ENCODE results near the gene APBB2. TPM values are rescaled to one million over a fixed set of nuclear protein-coding genes. Genes with fewer than 3 reads are reported as not detected.
A peak's percentile ranks its signal among the peaks of the same experiment; 100 is the strongest.

APBB2 gene
- total and polyA plus RNA-seq, 4 donors = 4.8 to 31.5 (median 11.2) TPM

GRCh38 chr4:40946652-40947051 is 267.7 kb downstream of the APBB2 start (continued):
- TF ChIP-seq REST (IDR thresholded peaks at IDR 0.05) = no peak
- TF ChIP-seq RXRA (IDR thresholded peaks at IDR 0.05) = no peak
- no peak for TF ChIP-seq SP1 (IDR thresholded peaks at IDR 0.05)
- no peak for TF ChIP-seq CTCF (IDR thresholded peaks at IDR 0.05; ENCODE audit: low read depth, low read length, missing input control)
- TF ChIP-seq GABPA (IDR thresholded peaks at IDR 0.05 in 1 of 2, conservative IDR thresholded peaks at IDR 0.05 in 1 of 2) = no peak

GRCh38 chr4:40940756-40941155 is 273.6 kb downstream of the APBB2 start:
- Histone ChIP-seq H3K9ac (ENCODE audit: low read depth in 1 of 2, low read length in 2 of 2) (no peak overlapping the region), H3K9me3 (ENCODE audit: control insufficient read depth in 4 of 4, low read length in 3 of 4) (no peaks in the 10 kb centered on the region), H3K27me3 (ENCODE audit: control insufficient read depth in 4 of 4, insufficient read depth in 4 of 4, low read length in 3 of 4) (no peaks in the 10 kb centered on the region), H3K4me3 (ENCODE audit: low read depth in 1 of 3, low read length in 3 of 3) (no peak overlapping the region), H3K27ac (ENCODE audit: low read depth in 1 of 2, low read length in 2 of 2) (no peak overlapping the region), H3K36me3 (ENCODE audit: control insufficient read depth in 4 of 4, insufficient read depth in 3 of 4, low read depth in 1 of 4, low read length in 3 of 4) (peaks cover 0 to 2% (median 0%) of the 10 kb centered on the region in 4 donors), H3K4me1 (ENCODE audit: control insufficient read depth in 4 of 4, insufficient read depth in 4 of 4, low read length in 3 of 4) (peaks cover 1 to 10% (median 6%) of the 10 kb centered on the region in 4 donors)
- 82% methylated on average over 5 of the region's 5 CpGs for WGBS
- DNase-seq (ENCODE audit: low spot score) = no peak
- peak in 1 of 2 donors; percentile 27 for TF ChIP-seq HNF4A (conservative IDR thresholded peaks at IDR 0.05)
- no peak for TF ChIP-seq ATF3 (IDR thresholded peaks at IDR 0.05)

GRCh38 chr4:40940317-40940741 is 274.0 kb downstream of the APBB2 start:
- Histone ChIP-seq H3K36me3 (ENCODE audit: control insufficient read depth in 4 of 4, insufficient read depth in 3 of 4, low read depth in 1 of 4, low read length in 3 of 4) (peaks cover 0 to 2% (median 0%) of the 10 kb centered on the region in 4 donors), H3K9ac (ENCODE audit: low read depth in 1 of 2, low read length in 2 of 2) (no peak overlapping the region), H3K4me1 (ENCODE audit: control insufficient read depth in 4 of 4, insufficient read depth in 4 of 4, low read length in 3 of 4) (peaks cover 1 to 10% (median 6%) of the 10 kb centered on the region in 4 donors), H3K27ac (ENCODE audit: low read depth in 1 of 2, low read length in 2 of 2) (no peak overlapping the region), H3K9me3 (ENCODE audit: control insufficient read depth in 4 of 4, low read length in 3 of 4) (no peaks in the 10 kb centered on the region), H3K27me3 (ENCODE audit: control insufficient read depth in 4 of 4, insufficient read depth in 4 of 4, low read length in 3 of 4) (no peaks in the 10 kb centered on the region), H3K4me3 (ENCODE audit: low read depth in 1 of 3, low read length in 3 of 3) (no peak overlapping the region)
- no peak for DNase-seq (ENCODE audit: low spot score)
- WGBS = 86% methylated on average over 9 of the region's 9 CpGs
- no peak for TF ChIP-seq TAF1 (conservative IDR thresholded peaks at IDR 0.05)
- TF ChIP-seq GABPA (IDR thresholded peaks at IDR 0.05 in 1 of 2, conservative IDR thresholded peaks at IDR 0.05 in 1 of 2) = no peak
- TF ChIP-seq HNF4A (conservative IDR thresholded peaks at IDR 0.05) = no peak
- no peak for TF ChIP-seq NR2F2 (IDR thresholded peaks at IDR 0.05)
- TF ChIP-seq SP1 (IDR thresholded peaks at IDR 0.05) = no peak
- TF ChIP-seq FOXA1 (IDR thresholded peaks at IDR 0.05) = no peak
- no peak for TF ChIP-seq ATF3 (IDR thresholded peaks at IDR 0.05)
- TF ChIP-seq EGR1 (IDR thresholded peaks at IDR 0.05; ENCODE audit: low read depth in 2 of 2) = no peak
- no peak for TF ChIP-seq REST (IDR thresholded peaks at IDR 0.05)
- TF ChIP-seq RXRA (IDR thresholded peaks at IDR 0.05) = no peak
- TF ChIP-seq FOXA2 (IDR thresholded peaks at IDR 0.05) = no peak
- TF ChIP-seq HNF4G (IDR thresholded peaks at IDR 0.05) = no peak
- TF ChIP-seq MAX (IDR thresholded peaks at IDR 0.05) = no peak
- no peak for TF ChIP-seq CTCF (IDR thresholded peaks at IDR 0.05; ENCODE audit: low read depth, low read length, missing input control)

Data from liver (tissue), 9 donors.